HepG2 (cell line): Measurements from ENCODE around the gene CARHSP1. TPM values are rescaled to one million over a fixed set of nuclear protein-coding genes. Genes with fewer than 3 reads are reported as not detected.

Experiments
- KLF13 ChIP-seq: sonication (generic); formaldehyde crosslinking; IDR thresholded peaks from 2 replicates; pipeline ENCODE4 v1.4.0; 2020; ENCODE audit warnings: mild to moderate bottlenecking, missing genetic modification reagents
- SNAPC2 ChIP-seq: sonication (generic); formaldehyde crosslinking; IDR thresholded peaks from 2 replicates; pipeline ENCODE4 v1.8.1; 2022; ENCODE audit warnings: mild to moderate bottlenecking, missing genetic modification reagents
- SUZ12 ChIP-seq: fragments of 150-350 bp; IDR thresholded peaks from 2 replicates; pipeline ENCODE4 v1.6.1; 2014; ENCODE audit warnings: low read depth, low read length
- TOPORS ChIP-seq: sonication (generic); formaldehyde crosslinking; IDR thresholded peaks from 2 replicates; pipeline ENCODE4 v1.8.0; 2023; ENCODE audit warnings: mild to moderate bottlenecking, missing genetic modification reagents
- ZMYM4 ChIP-seq: sonication (generic); formaldehyde crosslinking; IDR thresholded peaks from 2 replicates; pipeline ENCODE4 v1.8.1; 2023; ENCODE audit warnings: mild to moderate bottlenecking, missing genetic modification reagents
- ZNF101 ChIP-seq: sonication (generic); formaldehyde crosslinking; IDR thresholded peaks from 2 replicates; pipeline ENCODE4 v1.4.0; 2020; ENCODE audit warnings: mild to moderate bottlenecking, low read depth, missing genetic modification reagents, borderline replicate concordance
- ZNF12 ChIP-seq: sonication (generic); formaldehyde crosslinking; IDR thresholded peaks from 2 replicates; pipeline ENCODE4 v1.5.0; 2020; ENCODE audit warnings: missing genetic modification reagents
- ZNF205 ChIP-seq: IDR thresholded peaks from 2 replicates; pipeline ENCODE4 v1.6.1; 2018; ENCODE audit warnings: missing biosample characterization, missing genetic modification reagents
- ZNF782 ChIP-seq: sonication (generic); formaldehyde crosslinking; IDR thresholded peaks from 2 replicates; pipeline ENCODE4 v1.4.0; 2020; ENCODE audit warnings: missing genetic modification reagents, mild to moderate bottlenecking, borderline replicate concordance
- ZSCAN21 ChIP-seq: sonication (generic); formaldehyde crosslinking; IDR thresholded peaks from 2 replicates; pipeline ENCODE4 v1.8.0; 2022; ENCODE audit warnings: mild to moderate bottlenecking, missing genetic modification reagents, moderate library complexity, borderline replicate concordance
- polyA plus RNA-seq, 8 experiments: library from polyadenylated mRNA; depleted of rRNA in 3 of 8; stranded (reverse) in 7 of 8; unstranded in 1 of 8; fragments of >200 nt; fragmentation: Illumina TruSeq in 4 of 8; extraction: Trizol in 4 of 8; gene quantifications; 2 replicates each; pipeline versions ENCODE4 v1.2.1 to v1.2.3, GENCODE V29; 2011 to 2016; ENCODE audit warnings: low read depth in 4 of 8, missing spikeins in 1 of 8, mixed read lengths in 1 of 8; ENCODE audit not compliant: insufficient read depth in 1 of 8
- total RNA-seq, 5 experiments: library from RNA; depleted of rRNA; stranded (reverse); fragments of >200 nt; fragmentation: Illumina TruSeq; extraction: Trizol; gene quantifications; 2 replicates each; pipeline ENCODE4 v1.2.3, GENCODE V29; 2016; ENCODE audit warnings: low read depth in 1 of 5
- TF ChIP-seq, protein P1 (sequence below): sonication (generic); formaldehyde crosslinking; IDR thresholded peaks from 2 replicates; pipeline ENCODE4 v1.4.0; 2020; ENCODE audit warnings: mild to moderate bottlenecking, missing genetic modification reagents
- TF ChIP-seq, protein P2 (sequence below): sonication (generic); formaldehyde crosslinking; IDR thresholded peaks from 2 replicates; pipeline ENCODE4 v1.4.0; 2020; ENCODE audit warnings: mild to moderate bottlenecking, missing genetic modification reagents
- TF ChIP-seq, protein P3 (sequence below): sonication (generic); formaldehyde crosslinking; IDR thresholded peaks from 2 replicates; pipeline ENCODE4 v1.5.0; 2020; ENCODE audit warnings: mild to moderate bottlenecking, missing genetic modification reagents
- TF ChIP-seq, protein P4 (sequence below): sonication (generic); formaldehyde crosslinking; conservative IDR thresholded peaks from 2 replicates; pipeline ENCODE4 v1.8.1; 2023; ENCODE audit warnings: missing genetic modification reagents

The CARHSP1 gene
- total and polyA plus RNA-seq, 2 of the 13 experiments (the other 11 are each of a cell fraction or from before 2014, with no cell fraction given) = 173 to 345 TPM

DNA sequence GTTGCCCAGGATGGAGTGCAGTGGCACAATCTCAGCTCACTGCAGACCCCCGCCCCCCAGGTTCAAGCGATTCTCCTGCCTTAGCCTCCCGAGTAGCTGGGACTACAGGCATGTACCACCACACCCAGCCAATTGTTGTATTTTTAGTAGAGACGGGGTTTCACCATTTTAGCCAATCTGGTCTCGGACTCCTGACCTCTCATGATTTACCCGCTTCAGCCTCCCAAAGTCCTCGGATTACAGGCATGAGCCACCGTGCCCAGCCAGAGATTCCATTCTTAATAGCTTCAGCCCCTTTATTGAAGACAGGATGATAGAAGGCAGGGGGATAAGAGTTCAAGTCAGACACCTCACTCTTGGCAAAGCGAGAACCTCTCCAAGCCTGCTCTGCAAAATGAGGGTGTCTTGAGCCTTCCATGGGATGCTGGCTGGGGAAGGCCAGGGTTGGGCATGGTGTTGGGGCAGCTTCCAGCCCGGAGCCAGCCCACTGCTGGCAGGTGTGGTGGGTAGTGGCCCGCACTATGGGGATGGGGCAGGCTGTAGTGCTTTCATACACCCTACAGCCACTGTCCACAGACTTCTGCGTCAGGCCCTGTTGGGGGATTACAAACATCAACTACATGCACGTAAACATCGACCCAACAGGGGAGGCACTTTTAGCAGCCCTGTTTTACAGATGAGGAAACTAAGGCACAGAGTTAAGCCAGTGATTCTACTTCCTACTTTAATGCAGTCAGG lies 3.5 kb downstream of the CARHSP1 start (continued):
- TF ChIP-seq ZSCAN21 = 0 out of 2 replicates have a peak, but pooled peaks have one; percentile 29
- no peak for TF ChIP-seq ZNF205 (CRISPR knock-in tag)
- TF ChIP-seq, protein P1, sequence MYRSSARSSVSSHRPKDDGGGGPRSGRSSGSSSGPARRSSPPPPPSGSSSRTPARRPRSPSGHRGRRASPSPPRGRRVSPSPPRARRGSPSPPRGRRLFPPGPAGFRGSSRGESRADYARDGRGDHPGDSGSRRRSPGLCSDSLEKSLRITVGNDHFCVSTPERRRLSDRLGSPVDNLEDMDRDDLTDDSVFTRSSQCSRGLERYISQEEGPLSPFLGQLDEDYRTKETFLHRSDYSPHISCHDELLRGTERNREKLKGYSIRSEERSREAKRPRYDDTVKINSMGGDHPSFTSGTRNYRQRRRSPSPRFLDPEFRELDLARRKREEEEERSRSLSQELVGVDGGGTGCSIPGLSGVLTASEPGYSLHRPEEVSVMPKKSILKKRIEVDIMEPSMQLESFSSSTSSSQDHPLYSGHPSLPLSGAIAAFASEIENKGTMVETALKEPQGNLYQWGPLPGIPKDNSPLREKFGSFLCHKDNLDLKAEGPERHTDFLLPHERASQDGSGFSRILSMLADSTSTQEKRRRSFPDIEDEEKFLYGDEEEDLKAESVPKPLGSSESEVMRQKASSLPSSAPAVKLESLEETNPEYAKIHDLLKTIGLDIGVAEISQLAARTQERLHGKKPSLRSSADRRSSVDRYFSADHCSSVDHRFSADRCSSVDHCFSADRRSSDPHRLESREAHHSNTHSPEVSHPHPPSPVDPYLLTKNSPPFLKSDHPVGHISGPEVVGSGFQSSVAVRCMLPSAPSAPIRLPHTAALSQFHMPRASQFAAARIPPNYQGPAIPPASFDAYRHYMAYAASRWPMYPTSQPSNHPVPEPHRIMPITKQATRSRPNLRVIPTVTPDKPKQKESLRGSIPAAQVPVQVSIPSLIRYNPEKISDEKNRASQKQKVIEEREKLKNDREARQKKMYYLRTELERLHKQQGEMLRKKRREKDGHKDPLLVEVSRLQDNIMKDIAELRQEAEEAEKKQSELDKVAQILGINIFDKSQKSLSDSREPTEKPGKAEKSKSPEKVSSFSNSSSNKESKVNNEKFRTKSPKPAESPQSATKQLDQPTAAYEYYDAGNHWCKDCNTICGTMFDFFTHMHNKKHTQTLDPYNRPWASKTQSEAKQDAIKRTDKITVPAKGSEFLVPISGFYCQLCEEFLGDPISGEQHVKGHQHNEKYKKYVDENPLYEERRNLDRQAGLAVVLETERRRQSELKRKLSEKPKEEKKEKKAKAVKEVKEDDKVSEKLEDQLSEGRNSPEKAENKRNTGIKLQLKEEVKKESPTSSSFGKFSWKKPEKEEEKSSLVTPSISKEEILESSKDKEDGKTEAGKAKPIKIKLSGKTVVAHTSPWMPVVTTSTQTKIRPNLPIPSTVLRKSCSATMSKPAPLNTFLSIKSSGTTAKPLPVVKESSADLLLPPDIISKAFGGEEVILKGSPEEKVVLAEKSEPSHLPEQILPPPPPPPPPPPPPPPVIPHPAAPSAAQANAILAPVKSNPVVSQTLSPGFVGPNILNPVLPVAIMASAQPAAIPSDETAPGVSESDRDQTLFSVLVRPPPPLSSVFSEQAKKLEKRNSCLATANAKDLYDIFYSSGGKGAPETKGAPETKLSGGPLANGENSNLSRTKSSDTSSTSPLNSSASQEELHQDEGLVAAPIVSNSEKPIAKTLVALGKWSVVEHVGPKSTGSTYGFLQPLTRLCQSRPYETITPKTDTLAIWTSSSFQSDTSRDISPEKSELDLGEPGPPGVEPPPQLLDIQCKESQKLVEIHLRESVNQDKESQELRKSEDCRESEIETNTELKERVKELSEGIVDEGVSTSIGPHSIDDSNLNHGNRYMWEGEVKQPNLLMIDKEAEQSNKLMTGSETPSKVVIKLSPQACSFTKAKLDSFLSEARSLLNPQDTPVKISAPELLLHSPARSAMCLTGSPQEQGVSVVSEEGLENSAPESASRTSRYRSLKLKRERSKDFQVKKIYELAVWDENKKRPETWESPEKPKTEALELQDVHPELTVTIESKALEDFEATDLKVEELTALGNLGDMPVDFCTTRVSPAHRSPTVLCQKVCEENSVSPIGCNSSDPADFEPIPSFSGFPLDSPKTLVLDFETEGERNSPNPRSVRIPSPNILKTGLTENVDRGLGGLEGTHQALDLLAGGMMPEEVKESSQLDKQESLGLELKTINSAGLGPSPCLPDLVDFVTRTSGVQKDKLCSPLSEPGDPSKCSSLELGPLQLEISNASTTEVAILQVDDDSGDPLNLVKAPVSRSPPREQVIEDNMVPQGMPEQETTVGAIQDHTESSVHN = 0 out of 2 replicates have a peak, but pooled peaks have one; percentile 32
- TF ChIP-seq SUZ12 = no peak
- TF ChIP-seq ZNF101 = no peak
- TF ChIP-seq ZNF782 = no peak
- TF ChIP-seq, protein P2, sequence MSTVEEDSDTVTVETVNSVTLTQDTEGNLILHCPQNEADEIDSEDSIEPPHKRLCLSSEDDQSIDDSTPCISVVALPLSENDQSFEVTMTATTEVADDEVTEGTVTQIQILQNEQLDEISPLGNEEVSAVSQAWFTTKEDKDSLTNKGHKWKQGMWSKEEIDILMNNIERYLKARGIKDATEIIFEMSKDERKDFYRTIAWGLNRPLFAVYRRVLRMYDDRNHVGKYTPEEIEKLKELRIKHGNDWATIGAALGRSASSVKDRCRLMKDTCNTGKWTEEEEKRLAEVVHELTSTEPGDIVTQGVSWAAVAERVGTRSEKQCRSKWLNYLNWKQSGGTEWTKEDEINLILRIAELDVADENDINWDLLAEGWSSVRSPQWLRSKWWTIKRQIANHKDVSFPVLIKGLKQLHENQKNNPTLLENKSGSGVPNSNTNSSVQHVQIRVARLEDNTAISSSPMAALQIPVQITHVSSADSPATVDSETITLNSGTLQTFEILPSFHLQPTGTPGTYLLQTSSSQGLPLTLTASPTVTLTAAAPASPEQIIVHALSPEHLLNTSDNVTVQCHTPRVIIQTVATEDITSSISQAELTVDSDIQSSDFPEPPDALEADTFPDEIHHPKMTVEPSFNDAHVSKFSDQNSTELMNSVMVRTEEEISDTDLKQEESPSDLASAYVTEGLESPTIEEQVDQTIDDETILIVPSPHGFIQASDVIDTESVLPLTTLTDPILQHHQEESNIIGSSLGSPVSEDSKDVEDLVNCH (CRISPR knock-in tag) = no peak
- TF ChIP-seq, protein P3, sequence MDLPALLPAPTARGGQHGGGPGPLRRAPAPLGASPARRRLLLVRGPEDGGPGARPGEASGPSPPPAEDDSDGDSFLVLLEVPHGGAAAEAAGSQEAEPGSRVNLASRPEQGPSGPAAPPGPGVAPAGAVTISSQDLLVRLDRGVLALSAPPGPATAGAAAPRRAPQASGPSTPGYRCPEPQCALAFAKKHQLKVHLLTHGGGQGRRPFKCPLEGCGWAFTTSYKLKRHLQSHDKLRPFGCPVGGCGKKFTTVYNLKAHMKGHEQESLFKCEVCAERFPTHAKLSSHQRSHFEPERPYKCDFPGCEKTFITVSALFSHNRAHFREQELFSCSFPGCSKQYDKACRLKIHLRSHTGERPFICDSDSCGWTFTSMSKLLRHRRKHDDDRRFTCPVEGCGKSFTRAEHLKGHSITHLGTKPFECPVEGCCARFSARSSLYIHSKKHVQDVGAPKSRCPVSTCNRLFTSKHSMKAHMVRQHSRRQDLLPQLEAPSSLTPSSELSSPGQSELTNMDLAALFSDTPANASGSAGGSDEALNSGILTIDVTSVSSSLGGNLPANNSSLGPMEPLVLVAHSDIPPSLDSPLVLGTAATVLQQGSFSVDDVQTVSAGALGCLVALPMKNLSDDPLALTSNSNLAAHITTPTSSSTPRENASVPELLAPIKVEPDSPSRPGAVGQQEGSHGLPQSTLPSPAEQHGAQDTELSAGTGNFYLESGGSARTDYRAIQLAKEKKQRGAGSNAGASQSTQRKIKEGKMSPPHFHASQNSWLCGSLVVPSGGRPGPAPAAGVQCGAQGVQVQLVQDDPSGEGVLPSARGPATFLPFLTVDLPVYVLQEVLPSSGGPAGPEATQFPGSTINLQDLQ (CRISPR knock-in tag) = 0 out of 2 replicates have a peak, but pooled peaks have one; percentile 64
- TF ChIP-seq, protein P4, sequence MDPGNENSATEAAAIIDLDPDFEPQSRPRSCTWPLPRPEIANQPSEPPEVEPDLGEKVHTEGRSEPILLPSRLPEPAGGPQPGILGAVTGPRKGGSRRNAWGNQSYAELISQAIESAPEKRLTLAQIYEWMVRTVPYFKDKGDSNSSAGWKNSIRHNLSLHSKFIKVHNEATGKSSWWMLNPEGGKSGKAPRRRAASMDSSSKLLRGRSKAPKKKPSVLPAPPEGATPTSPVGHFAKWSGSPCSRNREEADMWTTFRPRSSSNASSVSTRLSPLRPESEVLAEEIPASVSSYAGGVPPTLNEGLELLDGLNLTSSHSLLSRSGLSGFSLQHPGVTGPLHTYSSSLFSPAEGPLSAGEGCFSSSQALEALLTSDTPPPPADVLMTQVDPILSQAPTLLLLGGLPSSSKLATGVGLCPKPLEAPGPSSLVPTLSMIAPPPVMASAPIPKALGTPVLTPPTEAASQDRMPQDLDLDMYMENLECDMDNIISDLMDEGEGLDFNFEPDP (CRISPR knock-in tag) = peak; percentile 77; the same call in 1 of the 2 replicates
- no peak for TF ChIP-seq ZMYM4 (CRISPR knock-in tag)
- TF ChIP-seq SNAPC2 (CRISPR knock-in tag) = no peak
- no peak for TF ChIP-seq KLF13 (CRISPR knock-in tag)
- TF ChIP-seq ZNF12 = no peak
- no peak for TF ChIP-seq TOPORS
